ENCODE data around the gene PPT2.
A peak's percentile ranks its signal among the peaks of the same experiment; 100 is the strongest.
"Not testable (repeated sequence)": the region's sequence is repeated elsewhere in the genome, so short reads cannot be mapped to it uniquely, and the experiment has no call there.

The PPT2 gene

GRCh38 chr6:32177788-32178546 lies 24.0 kb downstream of the PPT2 start, which contains the start of gene RNF5:
Gene RNF5, plus strand, starts transcription at chr6:32178405. Its CDS starts 107 bp downstream, at chr6:32178512.
- DNase-seq = peak; percentile 100

GRCh38 chr6:32178547-32179440 lies 24.9 kb downstream of the PPT2 start:
- DNase-seq = no peak

GRCh38 chr6:32179766-32180405 lies 25.9 kb downstream of the PPT2 start:
- DNase-seq = no peak

GRCh38 chr6:32181148-32181702 lies 27.3 kb downstream of the PPT2 start:
- DNase-seq = no peak

GRCh38 chr6:32181915-32182529 lies 28.1 kb downstream of the PPT2 start:
- DNase-seq = no peak

- no peak for DNase-seq
Observed at GRCh38 chr6:32182555-32182981, 28.6 kb downstream of the PPT2 start.

- DNase-seq = no peak
Observed at GRCh38 chr6:32183030-32183429, 29.1 kb downstream of the PPT2 start.

- DNase-seq = no peak
Observed at GRCh38 chr6:32183483-32184083, 29.6 kb downstream of the PPT2 start.

GRCh38 chr6:32184084-32184640 lies 30.2 kb downstream of the PPT2 start, which contains the start of gene AGER:
Gene AGER, minus strand, starts transcription at chr6:32184253. Its CDS starts 31 bp downstream, at chr6:32184222.
- no peak for DNase-seq

GRCh38 chr6:32185681-32186131 lies 31.8 kb downstream of the PPT2 start:
- not testable (repeated sequence) for DNase-seq

GRCh38 chr6:32186151-32186840 lies 32.4 kb downstream of the PPT2 start:
- DNase-seq = not testable (repeated sequence)

GRCh38 chr6:32187009-32187709 lies 33.2 kb downstream of the PPT2 start:
- DNase-seq = no peak

GRCh38 chr6:32187725-32188380 lies 33.9 kb downstream of the PPT2 start:
- DNase-seq = not testable (repeated sequence)

GRCh38 chr6:32188381-32189068 lies 34.6 kb downstream of the PPT2 start:
- no peak for DNase-seq

- DNase-seq = no peak
Observed at GRCh38 chr6:32189069-32189741, 35.3 kb downstream of the PPT2 start.

- no peak for DNase-seq
Observed at GRCh38 chr6:32189742-32190053, 35.8 kb downstream of the PPT2 start.

- DNase-seq = peak; percentile 87
Observed at GRCh38 chr6:32190054-32190851, 36.3 kb downstream of the PPT2 start, which contains the start of gene PBX2. Gene PBX2, minus strand, starts transcription at chr6:32190202. Its CDS starts 287 bp downstream, at chr6:32189915.

All from NCI-H2029 (cell line).